Measurements from ENCODE around the gene PFKFB2. TPM values are rescaled to one million over a fixed set of nuclear protein-coding genes. Genes with fewer than 3 reads are reported as not detected.

The PFKFB2 gene
- total and polyA plus RNA-seq, 2 of the 8 experiments (the other 6 are each of a cell fraction or from before 2014, with no cell fraction given): 6.7 to 19.1 TPM

DNA sequence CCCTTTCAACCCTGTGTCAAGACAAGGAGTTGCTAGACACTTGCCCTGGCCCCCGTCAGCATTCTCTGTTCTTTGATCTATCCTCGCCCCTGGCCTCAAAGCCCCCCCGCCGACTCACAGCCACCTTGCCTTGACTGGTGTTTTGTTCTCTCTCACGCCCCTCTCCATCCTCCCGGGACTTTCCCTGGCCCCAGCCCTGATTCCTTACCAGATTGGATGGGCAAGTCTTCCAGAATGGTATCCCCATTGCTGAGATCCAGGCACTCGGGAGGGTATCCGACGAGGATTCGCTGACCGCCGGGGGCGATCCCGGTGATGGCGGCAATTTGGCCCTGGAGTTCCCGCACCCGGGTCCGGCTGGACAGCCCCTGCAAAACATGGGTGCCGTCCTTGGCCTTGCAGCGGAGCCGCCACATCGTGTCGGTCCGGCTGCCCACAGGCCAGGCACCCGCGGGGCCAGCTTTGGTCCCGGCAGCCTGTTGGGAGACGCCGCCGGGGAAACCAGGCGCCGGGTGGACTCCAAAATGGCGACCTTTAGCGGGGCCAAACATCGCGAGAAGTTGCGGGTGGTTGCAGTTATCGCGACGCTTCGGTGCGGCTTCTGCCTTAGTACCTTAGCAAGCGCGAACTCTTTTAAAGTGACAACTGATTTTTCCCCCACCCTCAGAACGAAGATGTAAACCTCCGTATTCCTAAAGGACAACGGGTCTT is 2.4 kb upstream of the PFKFB2 start (continued):
- TF ChIP-seq CTCF (IDR thresholded peaks at IDR 0.05; ENCODE audit: control extremely low read depth in 1 of 3, insufficient read depth in 1 of 3, low read depth in 1 of 3, low read length in 3 of 3): no peak
- no peak for TF ChIP-seq JUN (IDR thresholded peaks at IDR 0.05; ENCODE audit: low read depth, low read length)
- TF ChIP-seq SRF (IDR thresholded peaks at IDR 0.05; ENCODE audit: low read depth, low read length): no peak
- TF ChIP-seq JUND (IDR thresholded peaks at IDR 0.05; ENCODE audit: low read length): no peak
- TF ChIP-seq TBP (IDR thresholded peaks at IDR 0.05; ENCODE audit: low read depth, low read length): 0 out of 2 replicates have a peak, but pooled peaks have one; percentile 27
- peak in 1 of 2 experiments; percentile 68; a peak in 1 of 4 replicates for TF ChIP-seq SIN3A (conservative IDR thresholded peaks at IDR 0.05 in 1 of 2, IDR thresholded peaks at IDR 0.05 in 1 of 2; ENCODE audit: low read depth in 1 of 2, low read length in 2 of 2)
- no peak for TF ChIP-seq POU5F1 (IDR thresholded peaks at IDR 0.05; ENCODE audit: low read depth, low read length)
- peak; percentile 22 for TF ChIP-seq TAF7 (optimal IDR thresholded peaks at IDR 0.05; ENCODE audit: borderline replicate concordance, low read depth, low read length)
- TF ChIP-seq PHF8 (conservative IDR thresholded peaks at IDR 0.05; ENCODE audit: low read depth, low read length): peak; percentile 82
- no peak for TF ChIP-seq SP1 (IDR thresholded peaks at IDR 0.05; ENCODE audit: low read depth, low read length)
- 0 out of 2 replicates have a peak, but pooled peaks have one; percentile 16 for TF ChIP-seq TEAD4 (IDR thresholded peaks at IDR 0.05; ENCODE audit: low read depth, low read length)
- TF ChIP-seq POLR2A (IDR thresholded peaks at IDR 0.05; ENCODE audit: control extremely low read depth in 1 of 2, low read depth in 2 of 2, low read length in 2 of 2): peak; percentile 62 to 79
- TF ChIP-seq SUZ12 (IDR thresholded peaks at IDR 0.05; ENCODE audit: low read length): no peak

Measured in H1 (cell line).